Spinal cord (tissue), 10 donors: ENCODE data around the gene TMEM185B. TPM values are rescaled to one million over a fixed set of nuclear protein-coding genes. Genes with fewer than 3 reads are reported as not detected.
"Not testable (repeated sequence)": the region's sequence is repeated elsewhere in the genome, so short reads cannot be mapped to it uniquely, and the experiment has no call there.

Experiments used
- DNase-seq, 6 donors: peaks; one replicate each; pipeline versions ENCODE4 v3.0.0 to v3.0.0-alpha.2; 2013 to 2015; ENCODE audit warnings: low spot score in 6 of 6, low read depth in 4 of 6
- H3K27ac ChIP-seq: one replicate; pipeline ENCODE4 v1.5.1; 2013; ENCODE audit warnings: low read depth, low read length, control low read depth
- H3K27me3 ChIP-seq: one replicate; pipeline ENCODE4 v1.6.1; 2013; ENCODE audit warnings: low read length; ENCODE audit not compliant: control insufficient read depth, insufficient read depth
- H3K36me3 ChIP-seq: one replicate; pipeline ENCODE4 v1.6.1; 2013; ENCODE audit warnings: low read length; ENCODE audit not compliant: control insufficient read depth, insufficient read depth
- H3K4me1 ChIP-seq: one replicate; pipeline ENCODE4 v1.6.1; 2013; ENCODE audit warnings: low read length; ENCODE audit not compliant: control insufficient read depth, insufficient read depth
- H3K4me3 ChIP-seq: one replicate; pipeline ENCODE4 v1.5.1; 2013; ENCODE audit warnings: low read depth, low read length, control low read depth
- H3K9me3 ChIP-seq: one replicate; pipeline ENCODE4 v1.6.1; 2013; ENCODE audit warnings: low read length; ENCODE audit not compliant: control insufficient read depth, insufficient read depth
- WGBS: methylation state at CpG from one replicate; pipeline ENCODE4 v1.1.5; 2013; ENCODE audit warnings: missing lambda C conversion rate; ENCODE audit not compliant: insufficient coverage; 5-methylcytosine and 5-hydroxymethylcytosine counted together
- polyA plus RNA-seq, 2 donors: library from polyadenylated mRNA; unstranded; fragments of 120-200 nt; gene quantifications; one replicate each; pipeline ENCODE4 v1.2.1, GENCODE V29; 2013; ENCODE audit not compliant: insufficient read length in 2 of 2
- total RNA-seq, 2 donors: library from RNA; depleted of rRNA in 1 of 2; stranded (reverse); fragments of 120-200 nt in 1 of 2; fragments of >200 nt in 1 of 2; gene quantifications; one replicate each; pipeline versions ENCODE4 v1.2.3 to v1.2.4, GENCODE V29; 2013 to 2014
- donor health status: healthy.

The TMEM185B gene
- total and polyA plus RNA-seq, 4 donors = 15.4 to 20.0 (median 17.7) TPM

GRCh38 chr2:120203251-120204021 lies 19.8 kb downstream of the TMEM185B start:
- no peaks in the 10 kb centered on the region for H3K4me1 ChIP-seq
- H3K27me3 ChIP-seq = no peaks in the 10 kb centered on the region
- no peak overlapping the region for H3K27ac ChIP-seq
- no peak overlapping the region for H3K4me3 ChIP-seq
- no peak for DNase-seq
- H3K36me3 ChIP-seq = peaks cover 3% of the 10 kb centered on the region
- no peaks in the 10 kb centered on the region for H3K9me3 ChIP-seq
- WGBS = 82% methylated on average over 7 of the region's 10 CpGs

GRCh38 chr2:120199817-120200459 lies 23.3 kb downstream of the TMEM185B start:
- H3K36me3 ChIP-seq, H3K27me3 ChIP-seq, H3K4me1 ChIP-seq, H3K27ac ChIP-seq, H3K4me3 ChIP-seq, H3K9me3 ChIP-seq: not testable (repeated sequence)
- WGBS = 93% methylated on average over 7 of the region's 10 CpGs
- DNase-seq = peak in 1 of 6 donors; percentile 45

DNA sequence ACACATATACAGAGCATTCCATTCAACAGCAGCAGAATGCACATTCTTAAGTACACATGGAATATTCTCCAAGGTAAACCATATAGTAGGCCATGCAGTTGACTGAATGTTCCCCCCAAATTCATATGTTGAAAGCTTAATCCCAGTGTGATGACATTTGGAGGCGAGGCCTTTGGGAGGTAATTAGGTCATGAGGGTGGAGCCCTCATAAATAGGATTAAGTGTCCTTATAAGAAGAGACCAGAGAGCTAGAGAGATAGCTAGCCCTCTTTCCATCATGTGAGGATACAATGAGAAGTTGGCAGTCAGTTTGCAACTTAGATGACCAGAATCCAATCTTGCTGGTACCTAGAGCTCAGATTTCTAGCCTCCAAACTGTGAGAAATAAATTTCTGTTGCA lies 27.6 kb downstream of the TMEM185B start:
- Histone ChIP-seq H3K27ac (no peak overlapping the region), H3K4me3 (no peak overlapping the region), H3K9me3 (peaks cover 2% of the 10 kb centered on the region), H3K4me1 (no peaks in the 10 kb centered on the region), H3K27me3 (no peaks in the 10 kb centered on the region), H3K36me3 (no peaks in the 10 kb centered on the region)
- DNase-seq = no peak
- WGBS = no CpG with 5 or more reads among the region's 1 CpG

DNA sequence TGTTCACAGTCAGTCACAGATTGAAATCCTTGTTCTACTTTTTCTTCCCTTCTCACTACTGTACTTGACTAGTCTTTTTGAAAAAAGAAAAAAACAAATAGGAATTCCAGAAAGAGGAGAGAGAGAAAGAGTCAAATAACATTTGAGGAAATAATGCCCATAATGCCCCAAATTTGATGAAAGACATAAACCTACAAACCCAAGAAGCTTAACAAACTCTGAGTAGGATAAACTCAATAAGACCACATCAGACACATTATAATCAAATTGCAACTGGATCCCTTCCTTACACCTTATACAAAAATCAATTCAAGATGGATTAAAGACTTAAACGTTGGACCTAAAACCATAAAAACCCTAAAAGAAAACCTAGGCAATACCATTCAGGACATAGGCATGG lies 30.9 kb downstream of the TMEM185B start:
- no peaks in the 10 kb centered on the region for H3K27me3 ChIP-seq
- no peaks in the 10 kb centered on the region for H3K9me3 ChIP-seq
- H3K4me1 ChIP-seq = no peaks in the 10 kb centered on the region
- DNase-seq = no peak
- H3K4me3 ChIP-seq = no peak overlapping the region
- no CpG with 5 or more reads among the region's 1 CpG for WGBS
- H3K36me3 ChIP-seq = no peaks in the 10 kb centered on the region
- H3K27ac ChIP-seq = no peak overlapping the region

- Histone ChIP-seq H3K4me3 (no peak overlapping the region), H3K4me1 (no peaks in the 10 kb centered on the region), H3K9me3 (no peaks in the 10 kb centered on the region), H3K27ac (no peak overlapping the region), H3K36me3 (peaks cover 2% of the 10 kb centered on the region), H3K27me3 (no peaks in the 10 kb centered on the region)
- no peak for DNase-seq
- WGBS = 100% methylated on average over 1 of the region's 1 CpG
Measured at GRCh38 chr2:120189189-120189588, 34.0 kb downstream of the TMEM185B start.

DNA sequence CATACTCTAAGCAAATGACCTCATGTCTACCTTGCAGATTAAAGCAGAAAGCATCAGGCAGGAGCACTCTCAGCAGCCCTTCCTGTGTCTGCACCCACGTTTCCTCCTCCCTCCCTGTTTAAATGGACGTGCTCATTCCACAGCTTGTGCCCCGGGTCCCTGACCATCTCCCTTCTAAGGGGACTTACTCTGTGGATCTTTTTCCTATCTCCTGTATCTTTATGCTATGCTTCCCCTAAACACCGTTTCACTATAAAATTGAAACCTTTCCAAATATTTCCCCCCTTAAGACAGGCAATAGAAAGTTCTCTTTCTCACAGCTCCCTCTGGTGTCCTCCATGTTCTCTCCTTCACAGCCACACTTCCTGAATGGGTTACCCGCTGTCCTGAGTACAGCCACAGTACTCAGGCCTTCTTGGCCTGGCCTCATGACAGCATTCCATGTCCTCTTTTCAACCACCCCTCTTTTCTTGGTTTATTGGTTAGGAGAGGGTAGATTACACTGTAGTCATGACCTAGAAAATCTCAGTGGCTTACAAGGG lies 41.1 kb downstream of the TMEM185B start:
- 89% methylated on average over 4 of the region's 5 CpGs for WGBS
- Histone ChIP-seq H3K9me3 (no peaks in the 10 kb centered on the region), H3K27ac (no peak overlapping the region), H3K4me1 (no peaks in the 10 kb centered on the region), H3K36me3 (peaks cover 11% of the 10 kb centered on the region), H3K27me3 (no peaks in the 10 kb centered on the region), H3K4me3 (no peak overlapping the region)
- no peak for DNase-seq

- Histone ChIP-seq H3K27me3 (no peaks in the 10 kb centered on the region), H3K9me3 (no peaks in the 10 kb centered on the region), H3K4me3 (no peak overlapping the region), H3K27ac (no peak overlapping the region), H3K4me1 (no peaks in the 10 kb centered on the region), H3K36me3 (peaks cover 11% of the 10 kb centered on the region)
- no peak for DNase-seq
- 63% methylated on average over 3 of the region's 3 CpGs for WGBS
Measured at GRCh38 chr2:120180066-120180465, 43.1 kb downstream of the TMEM185B start.

DNA sequence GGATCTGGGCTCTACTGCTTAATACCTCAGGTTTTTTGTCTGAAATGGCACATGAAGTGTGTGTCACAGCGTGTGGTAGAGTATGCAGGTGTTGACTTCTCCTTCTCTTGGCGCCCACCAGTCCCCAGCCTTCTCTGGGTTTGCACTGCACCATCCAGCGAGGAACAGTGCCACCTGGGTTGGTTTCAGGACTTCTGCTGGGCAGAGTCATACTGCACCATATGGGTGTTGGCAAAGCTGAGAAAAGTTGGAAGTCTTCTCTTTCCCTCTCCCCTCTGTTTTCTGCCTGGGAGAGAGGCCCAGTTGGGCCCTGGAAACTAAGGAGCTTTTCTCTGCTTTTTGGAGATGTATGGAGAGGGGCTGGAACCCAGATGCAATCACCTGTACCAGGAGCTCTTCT lies 43.8 kb downstream of the TMEM185B start:
- peaks cover 11% of the 10 kb centered on the region for H3K36me3 ChIP-seq
- WGBS = no CpG with 5 or more reads among the region's 3 CpGs
- no peaks in the 10 kb centered on the region for H3K9me3 ChIP-seq
- peak in 1 of 6 donors; percentile 64 for DNase-seq
- H3K27ac ChIP-seq = no peak overlapping the region
- no peaks in the 10 kb centered on the region for H3K27me3 ChIP-seq
- H3K4me1 ChIP-seq = no peaks in the 10 kb centered on the region
- no peak overlapping the region for H3K4me3 ChIP-seq

DNA sequence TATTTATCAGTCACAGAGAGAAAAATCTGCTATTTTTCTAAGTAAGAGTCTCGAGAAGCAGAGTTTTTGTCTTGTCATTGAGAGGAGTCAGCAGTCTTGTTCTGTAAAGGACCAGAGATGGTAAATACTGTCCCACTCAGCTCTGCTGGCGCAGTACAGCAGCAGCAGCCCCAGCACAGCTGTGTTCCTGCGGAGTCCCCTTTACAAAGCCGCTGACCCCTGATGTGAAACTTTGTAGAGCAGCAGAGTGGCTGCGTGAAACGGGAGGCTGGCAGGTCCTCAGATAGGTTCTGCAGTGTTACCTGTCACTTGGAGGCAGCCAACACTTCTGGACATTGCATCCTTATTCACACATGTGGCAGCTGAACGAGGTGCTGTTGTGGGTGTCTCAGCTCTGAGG lies 45.2 kb downstream of the TMEM185B start:
- H3K4me1 ChIP-seq = no peaks in the 10 kb centered on the region
- H3K4me3 ChIP-seq = no peak overlapping the region
- H3K36me3 ChIP-seq = peaks cover 11% of the 10 kb centered on the region
- DNase-seq = no peak
- H3K27me3 ChIP-seq = no peaks in the 10 kb centered on the region
- WGBS = 75% methylated on average over 6 of the region's 7 CpGs
- H3K27ac ChIP-seq = no peak overlapping the region
- no peaks in the 10 kb centered on the region for H3K9me3 ChIP-seq
